Endothelial cell of umbilical vein (primary cell): Measurements from ENCODE around the gene STK16.

Experiments used
- MAX ChIP-seq: IDR thresholded peaks from 2 replicates; pipeline ENCODE4 v1.6.1; 2011; ENCODE audit not compliant: insufficient read depth, insufficient read length
- MYC ChIP-seq: IDR thresholded peaks from one replicate; pipeline ENCODE4 v1.6.1; 2011; ENCODE audit warnings: mild to moderate bottlenecking, low read depth, low read length
- POLR2AphosphoS5 ChIP-seq: IDR thresholded peaks from 2 replicates; pipeline ENCODE4 v1.6.1; 2012; ENCODE audit warnings: low read depth, mild to moderate bottlenecking, control low read depth, low read length, moderate library complexity; ENCODE audit not compliant: insufficient read depth
- TF ChIP-seq, protein P1 (sequence below), 2 donors: IDR thresholded peaks; 1 replicate in 1 of 2; 2 replicates in 1 of 2; pipeline ENCODE4 v1.5.1; 2011; ENCODE audit warnings: low read length in 2 of 2, mild to moderate bottlenecking in 2 of 2, moderate library complexity in 2 of 2, control low read depth in 1 of 2, inconsistent platforms in 1 of 2, low read depth in 1 of 2; ENCODE audit not compliant: insufficient read depth in 1 of 2; ENCODE audit errors: extremely low read depth in 1 of 2

GRCh38 chr2:219271021-219271420 lies 25.7 kb downstream of the STK16 start:
- TF ChIP-seq, protein P1, sequence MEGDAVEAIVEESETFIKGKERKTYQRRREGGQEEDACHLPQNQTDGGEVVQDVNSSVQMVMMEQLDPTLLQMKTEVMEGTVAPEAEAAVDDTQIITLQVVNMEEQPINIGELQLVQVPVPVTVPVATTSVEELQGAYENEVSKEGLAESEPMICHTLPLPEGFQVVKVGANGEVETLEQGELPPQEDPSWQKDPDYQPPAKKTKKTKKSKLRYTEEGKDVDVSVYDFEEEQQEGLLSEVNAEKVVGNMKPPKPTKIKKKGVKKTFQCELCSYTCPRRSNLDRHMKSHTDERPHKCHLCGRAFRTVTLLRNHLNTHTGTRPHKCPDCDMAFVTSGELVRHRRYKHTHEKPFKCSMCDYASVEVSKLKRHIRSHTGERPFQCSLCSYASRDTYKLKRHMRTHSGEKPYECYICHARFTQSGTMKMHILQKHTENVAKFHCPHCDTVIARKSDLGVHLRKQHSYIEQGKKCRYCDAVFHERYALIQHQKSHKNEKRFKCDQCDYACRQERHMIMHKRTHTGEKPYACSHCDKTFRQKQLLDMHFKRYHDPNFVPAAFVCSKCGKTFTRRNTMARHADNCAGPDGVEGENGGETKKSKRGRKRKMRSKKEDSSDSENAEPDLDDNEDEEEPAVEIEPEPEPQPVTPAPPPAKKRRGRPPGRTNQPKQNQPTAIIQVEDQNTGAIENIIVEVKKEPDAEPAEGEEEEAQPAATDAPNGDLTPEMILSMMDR (IDR thresholded peaks at IDR 0.05; ENCODE audit: extremely low read depth in 1 of 2, insufficient read depth in 1 of 2, low read depth in 1 of 2, low read length in 2 of 2), result no peak
- no peak for TF ChIP-seq MAX
- no peak for TF ChIP-seq POLR2AphosphoS5
- TF ChIP-seq MYC, result no peak
